ENCODE data around the gene ADAM15.

Gene ADAM15

GRCh38 chr1:155086856-155087535, 35.9 kb downstream of the ADAM15 start:
- no peak for DNase-seq

GRCh38 chr1:155091071-155092051, 40.2 kb downstream of the ADAM15 start:
- peak; percentile 75 to 79 for DNase-seq

GRCh38 chr1:155092131-155092530, 41.0 kb downstream of the ADAM15 start:
- DNase-seq: no peak

- DNase-seq: no peak
These were observed 41.5 kb downstream of the ADAM15 start for GRCh38 chr1:155092641-155093040.

- no peak for DNase-seq
These were observed 43.0 kb downstream of the ADAM15 start for GRCh38 chr1:155093911-155094621.

- DNase-seq: no peak
These were observed 43.5 kb downstream of the ADAM15 start for GRCh38 chr1:155094622-155094948.

- DNase-seq: no peak
These were observed 48.2 kb downstream of the ADAM15 start for GRCh38 chr1:155099331-155099730.

- no peak for DNase-seq
These were observed 52.2 kb downstream of the ADAM15 start for GRCh38 chr1:155103325-155103724.

- DNase-seq: no peak
These were observed 53.8 kb downstream of the ADAM15 start for GRCh38 chr1:155104605-155105534.

GRCh38 chr1:155105604-155106011, 54.5 kb downstream of the ADAM15 start:
- no peak for DNase-seq

- DNase-seq: no peak
These were observed 55.7 kb downstream of the ADAM15 start for GRCh38 chr1:155106862-155107261.

GRCh38 chr1:155107309-155108264, 56.5 kb downstream of the ADAM15 start:
- no peak for DNase-seq

- DNase-seq: no peak
These were observed 57.2 kb downstream of the ADAM15 start for GRCh38 chr1:155108296-155108695.

- DNase-seq: no peak
These were observed 59.3 kb downstream of the ADAM15 start for GRCh38 chr1:155110381-155110780.

GRCh38 chr1:155110826-155111225, 59.7 kb downstream of the ADAM15 start:
- DNase-seq: no peak

All from stimulated activated CD4-positive, alpha-beta T cell treated with anti-CD3 and anti-CD28 coated beads, Interleukin-4, amount 100 ng/mL, for 4 hours (primary cell).